Thoracic aorta endothelial cell (primary cell): ENCODE measurements around the gene TMEM244. TPM values are rescaled to one million over a fixed set of nuclear protein-coding genes. Genes with fewer than 3 reads are reported as not detected.

Source experiments
- small RNA-seq: library from RNA; depleted of rRNA; stranded (forward); fragments of <200 nt; gene quantifications from one replicate; pipeline ENCODE3, GENCODE V24; 2012
- total RNA-seq: library from RNA; depleted of rRNA; stranded (reverse); fragments of >200 nt; gene quantifications from 2 replicates; pipeline ENCODE4 v1.2.3, GENCODE V29; 2012

The TMEM244 gene
- total RNA-seq, result not detected in 2 replicates

GRCh38 chr6:129860908-129861665, at the start of gene TMEM244:
TMEM244 (minus strand) TSS chr6:129861315; CDS start chr6:129861188, 127 bp downstream.

Small RNAs within 50 kb of the gene (small RNA-seq; reads per million reads assigned to genes)
- not detected for gene AL451046.2

Other genes starting within 250 kb of the TMEM244 start
- gene ARHGAP18, start 151.1 kb downstream of the TMEM244 start, total RNA-seq, result 163 and 184 TPM in 2 replicates
- 70.7 and 84.6 TPM in 2 replicates for gene L3MBTL3, start 157.3 kb upstream of the TMEM244 start, total RNA-seq